Measurements from ENCODE around the gene CLDN15. TPM values are rescaled to one million over a fixed set of nuclear protein-coding genes. Genes with fewer than 3 reads are reported as not detected.
"Not testable (repeated sequence)": the region's sequence is repeated elsewhere in the genome, so short reads cannot be mapped to it uniquely, and the experiment has no call there.

CLDN15 gene
- total RNA-seq, 2 experiments from 2014 or later: 19.6 to 21.2 TPM

- no peak overlapping the region for H3K4me3 Mint-ChIP-seq
- H3K36me3 Mint-ChIP-seq (ENCODE audit: low read depth): no peaks in the 10 kb centered on the region
- no peak for DNase-seq
- peaks cover 10% of the 10 kb centered on the region for H3K4me1 Mint-ChIP-seq (ENCODE audit: low read depth)
- no peaks in the 10 kb centered on the region for H3K9me3 Mint-ChIP-seq (ENCODE audit: insufficient read depth)
- H3K27ac Mint-ChIP-seq: no peak overlapping the region
- CTCF ChIA-PET: interaction anchor here (0.6 to 3.4 kb wide), 4 partner anchors 11 to 89 kb away, joined by 3 to 21 read pairs (median 6); partner anchors contain the start of genes PLOD3 and ZNHIT1
- H3K27me3 Mint-ChIP-seq (ENCODE audit: low read depth): peaks cover 32% of the 10 kb centered on the region
- no peak for ATAC-seq
- POLR2A ChIA-PET: interaction anchor here (1.5 kb wide), 1 partner anchor 15 kb away, joined by 3 read pairs; the partner anchor contains the start of gene ZNHIT1
These were observed 35.0 kb downstream of the CLDN15 start for GRCh38 chr7:101202603-101202918.

DNA sequence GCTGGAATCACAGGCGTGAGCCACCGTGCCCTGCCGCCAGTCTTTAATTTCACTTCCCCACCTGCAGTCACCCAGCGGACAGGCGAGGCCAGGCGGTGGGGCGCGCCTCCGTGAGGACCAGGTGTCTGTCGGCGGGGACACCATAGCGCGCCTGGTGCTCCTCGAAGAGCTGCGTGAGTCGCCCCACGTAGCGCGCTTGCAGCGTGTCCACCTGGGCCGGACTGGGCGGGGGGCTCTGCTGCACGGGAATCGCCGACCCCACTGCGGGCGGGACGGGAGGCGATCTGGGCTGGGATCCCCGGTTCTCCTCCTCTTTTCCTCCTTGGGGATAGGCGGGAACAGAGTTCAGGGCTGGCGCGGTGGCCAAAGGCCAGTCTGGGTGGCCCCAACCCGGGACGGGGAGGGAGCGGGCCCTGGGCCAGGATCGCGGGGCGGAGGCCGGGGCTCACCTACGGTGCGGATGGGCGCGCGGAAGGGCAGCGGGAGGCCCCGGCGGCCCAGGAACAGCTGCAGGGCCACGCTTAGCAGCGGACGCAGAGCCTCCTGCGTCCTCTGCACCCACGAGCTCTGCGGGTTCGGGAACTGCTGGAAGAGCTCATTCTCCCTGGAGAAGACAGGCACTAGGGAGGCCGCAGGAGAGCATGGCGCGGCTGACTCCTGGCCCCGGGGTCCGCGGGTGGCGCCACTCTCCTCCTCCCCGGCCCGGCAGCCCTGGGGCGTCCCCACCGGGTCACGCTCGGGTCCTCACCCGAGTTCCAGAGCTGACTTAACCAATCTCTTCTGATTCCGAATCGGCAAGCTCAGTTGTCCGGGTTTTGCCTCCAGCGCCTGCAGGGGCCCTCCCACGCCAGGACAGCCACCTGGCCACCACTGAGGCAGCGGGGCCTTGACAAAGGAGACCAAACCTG, 35.7 kb downstream of the CLDN15 start:
- ChIA-PET CTCF (interaction anchor here (0.6 to 3.4 kb wide), 4 partner anchors 10 to 90 kb away, joined by 3 to 21 read pairs (median 6); partner anchors contain the start of genes PLOD3 and ZNHIT1), POLR2A (interaction anchor here (1.5 kb wide), 1 partner anchor 16 kb away, joined by 3 read pairs; the partner anchor contains the start of gene ZNHIT1)
- H3K27me3 Mint-ChIP-seq (ENCODE audit: low read depth): peaks cover 32% of the 10 kb centered on the region
- no peaks in the 10 kb centered on the region for H3K36me3 Mint-ChIP-seq (ENCODE audit: low read depth)
- H3K4me1 Mint-ChIP-seq (ENCODE audit: low read depth): peaks cover 10% of the 10 kb centered on the region
- no peak for DNase-seq
- peak; percentile 35 for ATAC-seq
- H3K27ac Mint-ChIP-seq: no peak overlapping the region
- no peaks in the 10 kb centered on the region for H3K9me3 Mint-ChIP-seq (ENCODE audit: insufficient read depth)
- no peak overlapping the region for H3K4me3 Mint-ChIP-seq

DNA sequence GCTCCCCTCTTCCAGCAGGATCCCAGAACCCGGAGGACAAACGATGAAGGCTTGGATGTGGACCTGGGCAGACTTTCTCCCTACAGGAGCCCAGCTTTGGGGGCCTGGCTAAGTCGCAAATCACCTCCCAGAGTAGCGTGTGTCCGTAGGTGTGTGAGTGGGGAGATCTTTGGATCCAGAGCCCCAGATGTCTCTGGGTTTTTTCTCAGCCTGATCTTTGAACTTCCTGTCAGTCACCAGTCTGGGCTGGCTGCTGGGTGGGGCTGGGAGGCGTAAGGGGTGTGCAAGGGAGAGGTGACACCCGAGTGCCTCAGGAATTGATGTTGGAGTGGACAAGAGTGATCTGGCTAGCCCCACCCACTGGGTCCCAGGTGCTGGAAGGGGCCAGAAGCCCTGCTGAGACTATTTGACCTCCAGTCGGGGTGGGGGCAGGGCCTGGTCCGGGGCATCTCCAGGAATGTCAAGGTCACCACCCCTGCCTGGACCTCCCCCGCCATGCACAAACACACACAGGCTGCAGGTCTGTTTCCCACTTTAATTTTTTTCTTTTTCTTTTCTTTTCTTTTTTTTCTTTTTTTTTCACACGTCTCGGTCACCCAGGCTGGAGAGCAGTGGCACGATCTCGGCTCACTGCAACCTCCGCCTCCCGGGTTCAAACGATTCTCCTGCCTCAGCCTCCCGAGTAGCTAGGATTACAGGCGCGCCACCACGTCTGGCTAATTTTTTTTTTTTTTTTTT, 36.6 kb downstream of the CLDN15 start, which contains the start of gene MOGAT3:
Gene MOGAT3, minus strand, starts transcription at position 175 of the 738 bp plus-strand sequence. CDS start 182 bp downstream, outside the sequence.
- ATAC-seq: no peak
- Mint-ChIP-seq H3K9me3 (ENCODE audit: insufficient read depth) (no peaks in the 10 kb centered on the region), H3K27ac (no peak within 1 kb of the TSS), H3K4me3 (no peak within 1 kb of the TSS), H3K4me1 (ENCODE audit: low read depth) (peaks cover 10% of the 10 kb centered on the region), H3K36me3 (ENCODE audit: low read depth) (no peaks in the 10 kb centered on the region), H3K27me3 (ENCODE audit: low read depth) (peaks cover 32% of the 10 kb centered on the region)
- POLR2A ChIA-PET: no interaction called here
- CTCF ChIA-PET: interaction anchor here (0.9 to 1.4 kb wide), 4 partner anchors 8 to 89 kb away, joined by 3 to 5 read pairs (median 4); no protein-coding TSS in a partner anchor
- no peak for DNase-seq

DNA sequence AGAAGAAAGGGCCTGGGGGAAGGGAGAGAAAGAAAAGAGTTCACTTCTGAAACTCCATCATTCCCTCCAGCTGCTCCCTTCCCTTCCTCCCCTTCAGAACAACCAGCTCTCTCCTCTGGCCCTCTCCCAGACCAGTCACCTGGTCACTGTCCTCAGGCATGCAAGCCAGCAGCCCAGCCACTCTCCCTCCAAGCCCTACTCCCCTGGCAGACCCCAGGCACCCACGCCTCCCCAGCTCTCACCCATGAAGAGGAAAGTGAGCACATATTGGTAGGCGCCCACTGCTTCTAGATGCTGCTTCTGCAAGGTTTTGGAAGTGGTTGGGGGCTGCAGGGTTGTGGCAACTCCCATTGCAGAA, 37.1 kb downstream of the CLDN15 start:
- Mint-ChIP-seq H3K27me3 (ENCODE audit: low read depth) (peaks cover 32% of the 10 kb centered on the region), H3K4me3 (no peak overlapping the region), H3K4me1 (ENCODE audit: low read depth) (peaks cover 10% of the 10 kb centered on the region), H3K36me3 (ENCODE audit: low read depth) (no peaks in the 10 kb centered on the region), H3K9me3 (ENCODE audit: insufficient read depth) (no peaks in the 10 kb centered on the region), H3K27ac (no peak overlapping the region)
- ATAC-seq: no peak
- ChIA-PET CTCF (interaction anchor here (0.9 to 1.4 kb wide), 5 partner anchors 8 to 90 kb away, joined by 3 to 5 read pairs (median 3); no protein-coding TSS in a partner anchor), POLR2A (no interaction called here)
- no peak for DNase-seq

GRCh38 chr7:101199522-101199921, 38.1 kb downstream of the CLDN15 start:
- CTCF ChIA-PET: interaction anchor here (1.0 to 1.4 kb wide), 3 partner anchors 8 to 91 kb away, joined by 3 read pairs; no protein-coding TSS in a partner anchor
- H3K4me3 Mint-ChIP-seq; ATAC-seq; POLR2A ChIA-PET; DNase-seq; H3K36me3 Mint-ChIP-seq (ENCODE audit: low read depth); H3K9me3 Mint-ChIP-seq (ENCODE audit: insufficient read depth); H3K27ac Mint-ChIP-seq: not testable (repeated sequence)
- Mint-ChIP-seq H3K27me3 (ENCODE audit: low read depth) (peaks cover 34% of the 10 kb centered on the region), H3K4me1 (ENCODE audit: low read depth) (peaks cover 10% of the 10 kb centered on the region)

GRCh38 chr7:101198476-101198875, 39.1 kb downstream of the CLDN15 start:
- Mint-ChIP-seq H3K4me1 (ENCODE audit: low read depth) (peaks cover 6% of the 10 kb centered on the region), H3K36me3 (ENCODE audit: low read depth) (no peaks in the 10 kb centered on the region), H3K27me3 (ENCODE audit: low read depth) (peaks cover 28% of the 10 kb centered on the region), H3K9me3 (ENCODE audit: insufficient read depth) (no peaks in the 10 kb centered on the region), H3K4me3 (no peak overlapping the region), H3K27ac (no peak overlapping the region)
- ChIA-PET CTCF (no interaction called here), POLR2A (no interaction called here)
- ATAC-seq (no peak), DNase-seq (no peak)

- CTCF ChIA-PET: no interaction called here
- DNase-seq: no peak
- Mint-ChIP-seq H3K36me3 (ENCODE audit: low read depth) (no peaks in the 10 kb centered on the region), H3K27ac (no peak overlapping the region), H3K27me3 (ENCODE audit: low read depth) (peaks cover 26% of the 10 kb centered on the region), H3K4me1 (ENCODE audit: low read depth) (peaks cover 6% of the 10 kb centered on the region), H3K9me3 (ENCODE audit: insufficient read depth) (no peaks in the 10 kb centered on the region), H3K4me3 (no peak overlapping the region)
- POLR2A ChIA-PET: no interaction called here
- ATAC-seq: no peak
These were observed 39.6 kb downstream of the CLDN15 start for GRCh38 chr7:101197991-101198390.

DNA sequence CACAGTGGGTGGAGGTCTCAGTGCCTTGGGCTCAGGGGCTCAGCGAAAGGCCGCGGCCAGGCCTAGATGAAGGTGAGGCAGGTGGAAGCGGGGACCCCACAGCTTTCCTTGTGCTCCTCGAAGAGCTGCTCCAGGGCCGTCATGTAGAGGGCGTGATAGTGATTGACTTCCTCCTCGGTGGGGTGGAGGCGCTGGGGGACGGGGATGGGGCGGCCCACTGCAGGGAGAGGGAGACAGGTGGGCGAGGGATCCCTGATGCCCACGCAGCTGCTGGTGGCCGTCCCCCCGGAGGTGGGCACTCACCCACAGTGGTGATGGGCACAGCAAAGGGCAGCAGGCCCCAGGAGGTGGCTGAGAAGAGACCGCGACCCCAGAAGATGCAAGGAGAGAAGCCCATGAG, 41.7 kb downstream of the CLDN15 start:
- ChIA-PET POLR2A (no interaction called here), CTCF (interaction anchor here (1.0 to 6.7 kb wide), 3 partner anchors 12 to 120 kb away, joined by 4 to 232 read pairs (median 5); no protein-coding TSS in a partner anchor)
- peaks cover 14% of the 10 kb centered on the region for H3K27me3 Mint-ChIP-seq (ENCODE audit: low read depth)
- H3K4me3 Mint-ChIP-seq: no peak overlapping the region
- no peaks in the 10 kb centered on the region for H3K36me3 Mint-ChIP-seq (ENCODE audit: low read depth)
- ATAC-seq: no peak
- H3K9me3 Mint-ChIP-seq (ENCODE audit: insufficient read depth): no peaks in the 10 kb centered on the region
- peaks cover 9% of the 10 kb centered on the region for H3K4me1 Mint-ChIP-seq (ENCODE audit: low read depth)
- no peak for DNase-seq
- H3K27ac Mint-ChIP-seq: no peak overlapping the region

DNA sequence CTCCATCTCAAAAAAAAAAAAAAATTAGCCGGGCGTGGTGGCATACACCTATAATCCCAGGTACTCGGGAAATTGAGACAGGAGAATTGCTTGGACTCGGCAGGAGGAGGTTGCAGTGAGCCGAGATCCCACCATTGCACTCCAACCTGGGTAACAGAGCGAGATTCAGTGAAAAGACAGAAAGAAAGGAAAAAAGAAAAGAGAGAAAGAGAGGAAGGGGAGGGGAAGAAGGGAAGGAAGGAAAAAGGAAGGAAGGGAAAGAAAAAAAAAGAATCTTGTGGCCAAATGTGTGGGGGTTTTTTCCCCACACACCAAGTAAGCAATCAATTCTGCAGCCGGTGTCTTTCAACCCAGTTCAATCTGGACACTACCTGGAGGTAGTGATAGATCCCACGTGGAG, 48.5 kb downstream of the CLDN15 start:
- DNase-seq: no peak
- no peak for ATAC-seq
- CTCF ChIA-PET: interaction anchor here (6.7 kb wide), 1 partner anchor 46 kb away, joined by 232 read pairs; no protein-coding TSS in a partner anchor
- H3K36me3 Mint-ChIP-seq (ENCODE audit: low read depth): no peaks in the 10 kb centered on the region
- no peaks in the 10 kb centered on the region for H3K9me3 Mint-ChIP-seq (ENCODE audit: insufficient read depth)
- H3K27me3 Mint-ChIP-seq (ENCODE audit: low read depth): peaks cover 10% of the 10 kb centered on the region
- peaks cover 6% of the 10 kb centered on the region for H3K4me1 Mint-ChIP-seq (ENCODE audit: low read depth)
- H3K4me3 Mint-ChIP-seq: no peak overlapping the region
- POLR2A ChIA-PET: no interaction called here
- H3K27ac Mint-ChIP-seq: no peak overlapping the region

DNA sequence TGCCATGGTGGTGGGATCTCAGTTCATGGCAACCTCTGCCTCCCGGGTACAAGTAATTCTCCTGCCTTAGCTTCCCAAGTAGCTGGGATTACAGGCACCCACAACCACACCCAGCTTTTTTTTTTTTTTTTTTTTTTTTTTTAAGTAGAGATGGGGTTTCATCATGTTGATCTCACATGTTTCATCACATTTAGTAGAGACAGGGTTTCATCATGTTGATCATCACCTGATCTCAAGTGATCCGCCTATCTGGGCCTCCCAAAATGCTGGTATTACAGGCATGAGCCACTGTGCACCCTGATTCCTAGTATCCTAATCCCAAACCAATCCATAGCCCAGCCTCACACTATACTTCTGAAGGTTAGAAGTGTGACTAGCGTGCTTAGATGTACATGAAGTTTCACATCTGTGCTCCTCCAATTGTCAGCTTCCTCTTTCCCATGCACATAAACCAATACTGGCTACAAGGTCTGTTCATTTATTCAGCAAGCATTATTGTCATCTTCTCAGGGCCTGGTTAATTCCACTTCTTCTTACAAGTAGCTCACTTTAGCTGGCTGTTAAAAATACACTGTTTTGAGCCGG, 50.7 kb downstream of the CLDN15 start:
- Mint-ChIP-seq H3K36me3 (ENCODE audit: low read depth) (no peaks in the 10 kb centered on the region), H3K9me3 (ENCODE audit: insufficient read depth) (no peaks in the 10 kb centered on the region), H3K27me3 (ENCODE audit: low read depth) (peaks cover 19% of the 10 kb centered on the region), H3K4me1 (ENCODE audit: low read depth) (no peaks in the 10 kb centered on the region), H3K27ac (no peak overlapping the region), H3K4me3 (no peak overlapping the region)
- ATAC-seq (no peak), DNase-seq (no peak)
- ChIA-PET CTCF (interaction anchor here (0.7 to 1.1 kb wide), 2 partner anchors 16 to 43 kb away, joined by 3 to 6 read pairs; no protein-coding TSS in a partner anchor), POLR2A (no interaction called here)

DNA sequence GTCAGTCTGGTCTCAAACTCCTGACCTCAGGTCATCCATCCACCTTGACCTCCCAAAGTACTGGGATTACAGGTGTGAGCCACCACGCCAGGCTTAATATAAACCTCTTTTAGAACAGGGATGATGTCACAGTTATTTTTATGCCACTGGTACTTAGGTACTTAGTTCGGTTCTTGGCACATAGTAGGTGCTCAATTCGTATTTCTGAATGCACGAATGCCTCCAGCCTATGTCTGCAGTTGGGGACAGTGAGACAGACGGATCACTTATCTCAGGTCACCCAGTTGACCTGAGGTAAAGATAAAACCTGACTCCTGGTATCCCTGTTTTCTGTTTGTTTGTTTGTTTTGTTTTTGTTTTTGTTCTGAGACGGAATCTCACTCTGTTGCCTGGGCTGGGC, 51.4 kb downstream of the CLDN15 start:
- DNase-seq (no peak), ATAC-seq (no peak)
- ChIA-PET CTCF (interaction anchor here (0.7 kb wide), 1 partner anchor 15 kb away, joined by 3 read pairs; no protein-coding TSS in a partner anchor), POLR2A (no interaction called here)
- no peak overlapping the region for H3K27ac Mint-ChIP-seq
- H3K9me3 Mint-ChIP-seq (ENCODE audit: insufficient read depth): no peaks in the 10 kb centered on the region
- no peaks in the 10 kb centered on the region for H3K36me3 Mint-ChIP-seq (ENCODE audit: low read depth)
- peaks cover 20% of the 10 kb centered on the region for H3K27me3 Mint-ChIP-seq (ENCODE audit: low read depth)
- no peak overlapping the region for H3K4me3 Mint-ChIP-seq
- H3K4me1 Mint-ChIP-seq (ENCODE audit: low read depth): no peaks in the 10 kb centered on the region

Measured in activated CD8-positive, alpha-beta T cell treated with anti-CD3 and anti-CD28 coated beads, Interleukin-2, amount 10 ng/mL, durations not matched to agents 7 days and 5 days (primary cell).